ENCODE measurements around the gene STRA8. TPM values are rescaled to one million over a fixed set of nuclear protein-coding genes. Genes with fewer than 3 reads are reported as not detected.

The STRA8 gene
- polyA plus RNA-seq, 1 experiment, result not detected

GRCh38 chr7:135204876-135205275 lies 28.8 kb upstream of the STRA8 start:
- ChIA-PET POLR2A (interaction anchor here (1.0 kb wide), 1 partner anchor 218 kb away, joined by 3 read pairs; the partner anchor contains the start of gene AGBL3), CTCF (interaction anchor here (1.1 to 1.5 kb wide), 2 partner anchors 34 to 76 kb away, joined by 4 to 7 read pairs; no protein-coding TSS in a partner anchor)
- Histone ChIP-seq H3K27ac (ENCODE audit: low read depth, low read length) (no peak overlapping the region), H3K4me3 (ENCODE audit: low read depth, low read length) (no peak overlapping the region), H3K9me3 (ENCODE audit: control insufficient read depth, insufficient read depth, low read length) (no peaks in the 10 kb centered on the region), H3K27me3 (ENCODE audit: control insufficient read depth, insufficient read depth, low read length) (no peaks in the 10 kb centered on the region)
- DNase-seq (ENCODE audit: low read depth, low spot score), result no peak
- no peak for TF ChIP-seq CTCF (IDR thresholded peaks at IDR 0.05; ENCODE audit: low read depth, low read length)

GRCh38 chr7:135205850-135206249 lies 27.8 kb upstream of the STRA8 start:
- H3K4me3 ChIP-seq (ENCODE audit: low read depth, low read length), result no peak overlapping the region
- no peaks in the 10 kb centered on the region for H3K9me3 ChIP-seq (ENCODE audit: control insufficient read depth, insufficient read depth, low read length)
- TF ChIP-seq CTCF (IDR thresholded peaks at IDR 0.05; ENCODE audit: low read depth, low read length), result no peak
- POLR2A ChIA-PET, result no interaction called here
- CTCF ChIA-PET, result interaction anchor here (1.5 kb wide), 1 partner anchor 75 kb away, joined by 7 read pairs; no protein-coding TSS in a partner anchor
- H3K27me3 ChIP-seq (ENCODE audit: control insufficient read depth, insufficient read depth, low read length), result no peaks in the 10 kb centered on the region
- no peak overlapping the region for H3K27ac ChIP-seq (ENCODE audit: low read depth, low read length)
- no peak for DNase-seq (ENCODE audit: low read depth, low spot score)

- Histone ChIP-seq H3K27me3 (ENCODE audit: control insufficient read depth, insufficient read depth, low read length) (no peaks in the 10 kb centered on the region), H3K9me3 (ENCODE audit: control insufficient read depth, insufficient read depth, low read length) (no peaks in the 10 kb centered on the region; the same call in 1 of the 2 replicates), H3K27ac (ENCODE audit: low read depth, low read length) (no peak overlapping the region), H3K4me3 (ENCODE audit: low read depth, low read length) (no peak overlapping the region)
- TF ChIP-seq CTCF (IDR thresholded peaks at IDR 0.05; ENCODE audit: low read depth, low read length), result no peak
- POLR2A ChIA-PET, result no interaction called here
- CTCF ChIA-PET, result no interaction called here
- DNase-seq (ENCODE audit: low read depth, low spot score), result no peak
These were observed 26.7 kb upstream of the STRA8 start for GRCh38 chr7:135206941-135207391.

GRCh38 chr7:135207406-135208101 lies 26.1 kb upstream of the STRA8 start:
- CTCF ChIA-PET, result no interaction called here

More at GRCh38 chr7:135207406-135208101, 26.1 kb upstream of the STRA8 start:
- Histone ChIP-seq H3K9me3 (ENCODE audit: control insufficient read depth, insufficient read depth, low read length) (no peaks in the 10 kb centered on the region; the same call in 1 of the 2 replicates), H3K4me3 (ENCODE audit: low read depth, low read length) (no peak overlapping the region), H3K27me3 (ENCODE audit: control insufficient read depth, insufficient read depth, low read length) (no peaks in the 10 kb centered on the region), H3K27ac (ENCODE audit: low read depth, low read length) (no peak overlapping the region)
- POLR2A ChIA-PET, result no interaction called here
- no peak for DNase-seq (ENCODE audit: low read depth, low spot score)
- TF ChIP-seq CTCF (IDR thresholded peaks at IDR 0.05; ENCODE audit: low read depth, low read length), result no peak
